CD4-positive, alpha-beta T cell treated with Interleukin-10 for 1 hour (primary cell): ENCODE data around the gene ST7.
"Not testable (repeated sequence)": the region's sequence is repeated elsewhere in the genome, so short reads cannot be mapped to it uniquely, and the experiment has no call there.

Source experiments
- DNase-seq: peaks from one replicate; pipeline ENCODE4 v3.0.0-alpha.2; 2020

Gene ST7

GRCh38 chr7:117101026-117101425, 147.7 kb downstream of the ST7 start:
- DNase-seq, result no peak

- DNase-seq, result peak; percentile 60
Observed at GRCh38 chr7:117110480-117111315, 157.4 kb downstream of the ST7 start.

- no peak for DNase-seq
Observed at GRCh38 chr7:117111535-117111934, 158.2 kb downstream of the ST7 start.

GRCh38 chr7:117112640-117113039, 159.3 kb downstream of the ST7 start:
- DNase-seq, result no peak

- DNase-seq, result no peak
Observed at GRCh38 chr7:117113871-117114270, 160.6 kb downstream of the ST7 start.

- DNase-seq, result no peak
Observed at GRCh38 chr7:117114272-117114671, 161.0 kb downstream of the ST7 start.

- no peak for DNase-seq
Observed at GRCh38 chr7:117116211-117116610, 162.9 kb downstream of the ST7 start.

- DNase-seq, result no peak
Observed at GRCh38 chr7:117117172-117117571, 163.9 kb downstream of the ST7 start.

GRCh38 chr7:117118579-117119180, 165.4 kb downstream of the ST7 start:
- no peak for DNase-seq

GRCh38 chr7:117119192-117119924, 166.1 kb downstream of the ST7 start:
- DNase-seq, result peak; percentile 76

GRCh38 chr7:117120321-117120720, 167.0 kb downstream of the ST7 start:
- DNase-seq, result not testable (repeated sequence)

GRCh38 chr7:117122036-117122435, 168.7 kb downstream of the ST7 start:
- not testable (repeated sequence) for DNase-seq

GRCh38 chr7:117122536-117122935, 169.2 kb downstream of the ST7 start:
- no peak for DNase-seq

- no peak for DNase-seq
Observed at GRCh38 chr7:117123311-117123926, 170.1 kb downstream of the ST7 start.

- peak; percentile 18 for DNase-seq
Observed at GRCh38 chr7:117124591-117125220, 171.4 kb downstream of the ST7 start.

GRCh38 chr7:117126676-117127075, 173.4 kb downstream of the ST7 start:
- DNase-seq, result no peak

GRCh38 chr7:117127585-117128168, 174.4 kb downstream of the ST7 start:
- peak; percentile 61 for DNase-seq

GRCh38 chr7:117129521-117129955, 176.2 kb downstream of the ST7 start:
- DNase-seq, result no peak

GRCh38 chr7:117130262-117130661, 177.0 kb downstream of the ST7 start:
- no peak for DNase-seq

- DNase-seq, result no peak
Observed at GRCh38 chr7:117132321-117133120, 179.2 kb downstream of the ST7 start.

GRCh38 chr7:117133125-117133524, 179.8 kb downstream of the ST7 start:
- DNase-seq, result no peak
